HAP-1 (cell line): Measurements from ENCODE around the gene TOB1.

Experiments
- DNase-seq, 2 experiments: peaks; one replicate each; pipeline ENCODE4 v3.0.0-alpha.2; 2016 to 2020; ENCODE audit warnings: low spot score in 2 of 2
- H3K27me3 ChIP-seq: fragments of 250-450 bp; sonication (Bioruptor Pico); 2 replicates; pipeline ENCODE4 v1.5.1; 2020; ENCODE audit warnings: low read depth, mild to moderate bottlenecking, moderate library complexity
- H3K36me3 ChIP-seq: fragments of 250-450 bp; sonication (Bioruptor Pico); replicated peaks from 2 replicates; pipeline ENCODE4 v1.5.1; 2020; ENCODE audit warnings: mild to moderate bottlenecking
- H3K4me1 ChIP-seq: fragments of 250-450 bp; sonication (Bioruptor Pico); 2 replicates; pipeline ENCODE4 v1.5.1; 2020; ENCODE audit warnings: mild to moderate bottlenecking
- H3K4me3 ChIP-seq: fragments of 250-450 bp; sonication (Bioruptor Pico); 2 replicates; pipeline ENCODE4 v1.5.1; 2020; ENCODE audit warnings: mild to moderate bottlenecking, moderate library complexity
- H3K9me3 ChIP-seq: fragments of 250-450 bp; sonication (Bioruptor Pico); 2 replicates; pipeline ENCODE4 v1.5.1; 2020; ENCODE audit warnings: mild to moderate bottlenecking, moderate library complexity
- in situ Hi-C: fragments of 300-500 bp; cut with MboI; formaldehyde crosslinking; loops from 3 replicates; pipeline ENCODE4 v1.14.3; 2020; ENCODE audit warnings: low sequenced_read_pairs, inconsistent platforms, mixed read lengths

The TOB1 gene, protein sequence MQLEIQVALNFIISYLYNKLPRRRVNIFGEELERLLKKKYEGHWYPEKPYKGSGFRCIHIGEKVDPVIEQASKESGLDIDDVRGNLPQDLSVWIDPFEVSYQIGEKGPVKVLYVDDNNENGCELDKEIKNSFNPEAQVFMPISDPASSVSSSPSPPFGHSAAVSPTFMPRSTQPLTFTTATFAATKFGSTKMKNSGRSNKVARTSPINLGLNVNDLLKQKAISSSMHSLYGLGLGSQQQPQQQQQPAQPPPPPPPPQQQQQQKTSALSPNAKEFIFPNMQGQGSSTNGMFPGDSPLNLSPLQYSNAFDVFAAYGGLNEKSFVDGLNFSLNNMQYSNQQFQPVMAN

DNA sequence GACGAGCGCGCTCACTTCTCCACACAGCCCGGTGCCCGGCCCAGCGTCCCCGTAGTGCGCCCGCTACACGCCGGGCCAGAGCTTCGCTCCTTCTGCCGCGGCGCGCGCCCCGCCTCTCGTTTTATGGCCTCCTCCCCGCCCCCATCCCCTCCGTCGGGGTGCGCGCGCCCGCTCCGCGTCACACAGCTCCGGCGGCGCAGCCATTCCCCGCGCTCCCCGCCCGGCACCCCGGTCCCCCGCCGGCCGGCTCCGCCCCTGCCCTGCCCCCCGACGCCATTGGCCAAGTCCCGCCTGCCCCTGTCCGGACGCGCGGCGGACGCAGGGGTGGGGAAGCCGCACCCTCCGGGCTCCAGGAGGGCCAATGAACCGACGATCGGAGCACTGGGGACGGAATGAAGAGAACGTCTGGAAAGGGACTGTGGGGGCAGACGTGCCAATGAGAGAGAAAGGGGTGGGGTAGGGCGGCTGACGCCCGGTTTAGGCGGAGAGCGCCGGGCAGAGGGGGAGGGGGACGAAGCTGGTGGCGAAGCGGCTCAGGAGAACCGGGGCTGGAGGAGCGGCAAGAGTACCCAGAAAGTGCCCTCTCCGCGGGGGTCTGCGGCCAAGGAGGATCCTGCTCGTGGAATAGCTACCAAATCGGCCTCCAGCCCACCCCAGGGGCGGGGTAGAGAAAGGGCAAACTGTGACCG, at the start of gene TOB1:
Gene TOB1 (minus strand): TSS at position 94 of the 689 bp plus-strand sequence. CDS start 2,337 bp downstream, outside the sequence.
- H3K27me3 ChIP-seq: no peaks in the 10 kb centered on the region
- no peaks in the 10 kb centered on the region for H3K9me3 ChIP-seq
- peaks cover 15% of the 10 kb centered on the region for H3K36me3 ChIP-seq
- peak; percentile 92 to 98 for DNase-seq
- in situ Hi-C loops: loop anchor here (5.0 to 10.0 kb wide), 2 partner anchors 91 to 288 kb away; partner anchors contain the start of gene NME1
- peak within 1 kb of the TSS; percentile 70 for H3K4me3 ChIP-seq
- H3K4me1 ChIP-seq: peaks cover 23% of the 10 kb centered on the region

DNA sequence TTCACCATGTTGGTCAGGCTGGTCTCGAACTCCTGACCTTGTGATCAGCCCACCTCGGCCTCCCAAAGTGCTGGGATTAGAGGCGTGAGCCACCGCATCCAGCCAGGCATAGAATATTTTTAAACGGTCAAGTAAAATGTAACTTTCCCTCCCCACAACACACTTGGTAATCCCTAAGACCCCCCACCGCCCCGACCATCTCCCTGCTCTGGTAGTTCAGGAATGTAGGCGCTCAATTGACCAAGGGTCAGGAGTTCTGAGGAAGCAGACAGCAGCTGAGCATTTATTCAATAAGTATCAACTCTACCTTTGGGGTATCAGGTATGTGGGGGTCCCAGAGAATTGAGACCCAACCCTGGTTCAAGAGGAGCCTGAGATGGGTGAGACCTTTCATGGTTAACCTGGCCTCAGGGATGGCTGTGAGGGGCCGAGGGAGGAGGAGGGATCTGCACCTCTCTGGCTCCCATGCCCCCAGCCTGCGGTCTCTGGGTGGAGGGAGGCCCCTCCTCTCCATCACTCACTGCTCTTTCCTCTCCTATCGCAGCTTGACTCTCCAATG, 48.4 kb upstream of the TOB1 start:
- H3K9me3 ChIP-seq: no peaks in the 10 kb centered on the region
- H3K27me3 ChIP-seq: no peaks in the 10 kb centered on the region
- no peak overlapping the region for H3K4me3 ChIP-seq
- no peaks in the 10 kb centered on the region for H3K4me1 ChIP-seq
- in situ Hi-C loops: no loop called here
- H3K36me3 ChIP-seq: no peaks in the 10 kb centered on the region
- DNase-seq: no peak

DNA sequence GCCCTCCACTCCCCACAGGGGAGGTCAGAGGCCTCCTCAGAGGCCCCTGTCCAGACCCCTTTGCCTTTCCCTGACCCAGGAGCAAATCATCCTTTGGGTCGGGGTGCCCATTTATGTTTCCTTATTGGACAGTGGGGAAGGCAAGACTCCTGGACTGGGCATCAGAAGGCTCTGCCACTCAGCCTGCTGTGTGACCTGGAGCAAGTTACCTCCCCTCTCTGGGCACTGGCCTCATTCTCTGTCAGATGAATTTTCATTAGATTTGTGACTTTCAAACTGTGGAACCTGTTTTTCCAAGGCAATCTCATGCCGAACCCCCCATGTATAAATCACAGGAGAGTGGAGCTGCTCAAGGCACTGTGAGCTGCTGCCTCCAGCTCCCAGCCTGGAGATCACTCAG, 47.0 kb upstream of the TOB1 start:
- Histone ChIP-seq H3K27me3 (no peaks in the 10 kb centered on the region), H3K4me1 (no peaks in the 10 kb centered on the region), H3K36me3 (no peaks in the 10 kb centered on the region), H3K9me3 (no peaks in the 10 kb centered on the region), H3K4me3 (no peak overlapping the region)
- in situ Hi-C loops: no loop called here
- DNase-seq: no peak

DNA sequence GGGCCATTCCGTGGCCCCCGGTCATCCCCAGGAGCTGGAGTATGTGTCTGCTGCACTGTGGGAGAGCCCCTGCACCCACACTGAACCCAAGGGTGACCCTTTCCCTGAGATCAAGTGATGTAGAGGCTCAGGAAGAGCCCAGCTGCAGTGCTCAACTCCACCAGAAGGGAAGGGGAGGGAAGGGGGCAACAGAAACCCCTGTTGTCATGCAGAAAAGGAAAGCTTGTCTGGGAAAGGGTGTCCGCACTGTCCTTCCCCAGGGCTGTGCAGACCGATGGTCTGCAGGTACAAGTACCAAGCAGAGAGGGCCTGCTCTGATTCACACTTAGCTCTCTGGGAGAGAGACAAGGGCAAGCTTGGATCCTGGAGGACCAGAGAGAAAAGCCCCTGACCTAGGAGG, 45.7 kb upstream of the TOB1 start:
- no peaks in the 10 kb centered on the region for H3K36me3 ChIP-seq
- in situ Hi-C loops: no loop called here
- H3K9me3 ChIP-seq: no peaks in the 10 kb centered on the region
- no peak for DNase-seq
- no peaks in the 10 kb centered on the region for H3K27me3 ChIP-seq
- no peaks in the 10 kb centered on the region for H3K4me1 ChIP-seq
- H3K4me3 ChIP-seq: no peak overlapping the region

DNA sequence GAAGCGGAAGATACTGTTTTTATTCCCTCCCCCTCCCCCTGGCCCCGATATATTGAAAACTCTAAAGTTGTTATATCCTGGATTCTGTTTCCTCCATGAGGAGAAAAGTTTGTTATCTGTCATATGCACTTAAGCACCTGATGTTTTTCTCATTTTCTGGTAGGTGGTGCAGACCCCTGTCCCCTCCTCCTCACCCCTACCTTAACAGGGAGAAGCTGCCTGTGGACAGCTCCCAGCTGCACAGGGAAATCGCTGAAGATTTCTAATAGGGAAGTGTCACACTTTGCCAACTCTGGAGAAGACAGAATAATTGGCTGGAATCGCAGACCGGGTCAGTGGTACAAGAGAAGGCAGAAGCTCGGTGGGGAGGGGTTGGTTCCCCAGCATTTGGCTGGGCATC, 45.3 kb upstream of the TOB1 start:
- no peaks in the 10 kb centered on the region for H3K9me3 ChIP-seq
- DNase-seq: no peak
- H3K4me1 ChIP-seq: no peaks in the 10 kb centered on the region
- H3K36me3 ChIP-seq: no peaks in the 10 kb centered on the region
- H3K4me3 ChIP-seq: no peak overlapping the region
- in situ Hi-C loops: no loop called here
- no peaks in the 10 kb centered on the region for H3K27me3 ChIP-seq

DNA sequence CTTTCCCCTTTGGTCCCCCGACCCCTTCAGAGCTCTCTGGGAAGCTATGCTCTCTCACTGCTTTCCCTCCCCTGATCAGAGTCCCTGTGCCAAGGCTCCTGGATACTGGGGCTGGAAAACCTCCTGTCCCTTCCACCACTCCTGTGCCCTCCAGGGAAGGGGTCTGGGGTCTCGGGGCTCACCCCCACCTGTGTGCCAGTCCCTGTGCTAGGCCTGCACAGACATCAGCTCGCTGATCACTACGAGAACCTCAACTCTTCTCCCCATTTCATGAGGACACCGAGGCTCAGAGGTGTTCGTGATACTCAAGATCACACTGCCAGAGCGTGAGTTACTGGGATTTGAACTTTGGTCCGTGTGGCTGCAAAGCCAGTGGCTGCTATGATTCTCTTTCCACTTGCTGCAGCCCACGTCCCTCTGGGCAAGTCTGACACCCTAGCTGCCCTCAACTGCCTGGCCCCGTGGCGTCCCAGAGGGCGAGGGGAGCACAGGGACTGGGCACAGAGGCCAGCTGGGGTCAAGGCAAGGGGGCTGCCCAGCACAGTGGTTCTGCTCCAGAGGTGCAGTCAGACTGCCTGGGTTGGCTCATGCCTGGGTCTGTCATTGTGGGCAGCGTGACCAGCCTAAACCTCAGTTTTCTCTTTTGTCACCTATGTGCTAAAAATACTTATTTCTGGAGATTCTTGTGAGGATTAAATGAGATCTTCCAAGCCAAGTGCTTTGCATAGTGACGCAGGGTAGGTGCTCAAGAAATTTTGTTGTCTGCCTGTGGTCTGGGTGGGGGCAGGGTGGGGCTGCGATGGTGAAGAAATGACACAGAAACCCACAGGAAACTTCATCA, 43.8 kb upstream of the TOB1 start:
- DNase-seq: no peak
- Histone ChIP-seq H3K9me3 (no peaks in the 10 kb centered on the region), H3K36me3 (no peaks in the 10 kb centered on the region), H3K4me1 (no peaks in the 10 kb centered on the region), H3K4me3 (no peak overlapping the region), H3K27me3 (no peaks in the 10 kb centered on the region)
- in situ Hi-C loops: no loop called here

DNA sequence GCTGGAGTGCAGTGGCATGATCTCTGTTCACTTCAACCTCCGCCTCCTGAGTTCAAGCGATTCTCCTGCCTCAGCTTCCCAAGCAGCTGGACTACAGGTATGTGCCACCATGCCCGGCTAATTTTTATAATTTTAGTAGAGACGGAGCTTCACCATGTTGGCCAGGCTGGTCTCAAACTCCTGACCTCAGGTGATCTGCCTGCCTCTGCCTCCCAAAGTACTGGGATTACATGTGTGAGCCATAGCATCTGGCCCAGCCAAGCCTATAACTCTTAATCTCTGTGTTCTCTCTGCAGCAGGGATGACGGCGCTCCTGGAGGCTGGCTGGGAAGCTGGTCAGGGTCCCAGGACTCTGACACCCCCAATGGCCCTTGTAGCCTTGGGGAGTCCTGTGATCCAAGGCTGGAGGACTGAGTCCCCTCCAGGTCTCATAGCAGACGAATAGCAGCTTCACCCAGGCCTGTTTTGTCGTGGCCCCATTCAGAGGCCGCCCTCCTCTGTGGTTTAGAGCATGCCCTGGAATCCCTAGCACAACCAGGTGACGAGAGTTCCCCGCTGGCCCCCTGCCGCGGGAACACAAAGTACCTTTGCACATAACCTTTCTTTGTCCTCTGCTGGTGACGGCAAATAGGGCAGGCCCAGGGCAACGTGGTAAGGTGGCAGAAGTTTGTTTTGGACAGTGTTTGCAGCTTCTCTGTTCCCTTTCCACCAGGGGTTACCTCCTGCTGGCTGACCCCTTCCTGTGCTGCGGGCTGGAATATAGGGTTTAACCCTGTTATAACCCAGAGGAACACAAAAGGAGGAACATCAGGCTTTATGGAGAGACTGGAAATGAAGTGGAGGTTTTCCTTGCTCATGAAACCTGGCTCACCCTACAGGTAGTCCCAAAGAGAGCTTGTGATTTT, 43.0 kb upstream of the TOB1 start:
- H3K4me3 ChIP-seq: no peak overlapping the region
- H3K36me3 ChIP-seq: no peaks in the 10 kb centered on the region
- H3K27me3 ChIP-seq: no peaks in the 10 kb centered on the region
- no peaks in the 10 kb centered on the region for H3K4me1 ChIP-seq
- no peaks in the 10 kb centered on the region for H3K9me3 ChIP-seq
- in situ Hi-C loops: no loop called here
- no peak for DNase-seq

DNA sequence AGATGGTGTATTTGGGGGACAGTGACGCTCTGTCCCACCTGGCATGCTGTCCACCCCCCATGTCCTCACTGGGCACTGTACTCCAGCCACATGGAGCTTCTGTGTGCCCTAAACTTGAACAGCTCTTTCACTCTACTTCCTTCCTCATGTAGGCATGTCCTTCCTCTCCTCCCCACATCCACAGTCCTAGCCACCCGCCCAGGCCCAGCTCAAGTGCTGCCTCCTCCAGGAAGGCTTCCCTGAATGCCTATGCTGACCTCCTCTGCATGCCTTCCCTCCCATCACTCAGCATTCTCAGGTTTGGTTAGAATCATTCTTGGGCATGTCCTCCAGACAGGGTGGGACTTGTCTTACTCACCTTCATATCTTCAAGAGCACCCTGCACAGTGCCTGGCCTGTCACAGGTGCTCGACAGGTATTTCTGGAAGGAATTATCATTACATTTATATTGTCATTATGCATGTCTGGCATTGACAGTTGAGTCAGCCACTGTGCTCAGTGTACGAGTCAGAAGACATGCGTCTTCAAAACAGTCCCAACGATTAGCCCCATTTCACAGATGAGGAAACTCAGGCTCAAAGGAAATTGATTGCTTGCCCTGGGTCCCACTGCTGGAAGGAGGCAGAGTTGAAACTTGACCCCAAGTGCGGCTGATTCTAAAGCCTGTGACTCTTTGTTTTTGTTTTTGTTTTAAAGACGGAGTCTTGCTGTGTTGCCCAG, 42.1 kb upstream of the TOB1 start:
- Histone ChIP-seq H3K27me3 (no peaks in the 10 kb centered on the region), H3K4me3 (no peak overlapping the region), H3K36me3 (no peaks in the 10 kb centered on the region), H3K9me3 (no peaks in the 10 kb centered on the region), H3K4me1 (no peaks in the 10 kb centered on the region)
- DNase-seq: no peak
- in situ Hi-C loops: no loop called here

DNA sequence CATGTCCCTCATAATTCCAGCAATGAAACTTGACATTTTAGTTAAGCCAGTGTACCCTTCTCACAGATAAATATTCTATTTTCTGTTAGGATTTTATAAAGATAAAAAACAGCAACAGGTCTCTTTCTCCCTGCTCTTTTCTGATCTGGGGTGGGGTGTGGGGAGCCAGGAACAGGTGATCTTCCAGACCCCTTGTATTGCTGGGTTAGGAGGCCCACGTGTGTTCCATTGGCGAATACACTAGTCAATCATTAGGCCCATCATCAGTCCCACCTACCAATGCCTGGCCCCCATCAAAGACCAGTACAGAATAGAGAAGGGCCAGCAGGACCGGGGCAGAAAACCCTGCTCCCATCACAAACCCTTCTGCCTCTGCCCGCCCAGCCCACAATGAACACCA, 40.3 kb upstream of the TOB1 start:
- in situ Hi-C loops: no loop called here
- Histone ChIP-seq H3K27me3 (no peaks in the 10 kb centered on the region), H3K36me3 (no peaks in the 10 kb centered on the region), H3K4me3 (no peak overlapping the region), H3K4me1 (peaks cover 6% of the 10 kb centered on the region), H3K9me3 (no peaks in the 10 kb centered on the region)
- no peak for DNase-seq

DNA sequence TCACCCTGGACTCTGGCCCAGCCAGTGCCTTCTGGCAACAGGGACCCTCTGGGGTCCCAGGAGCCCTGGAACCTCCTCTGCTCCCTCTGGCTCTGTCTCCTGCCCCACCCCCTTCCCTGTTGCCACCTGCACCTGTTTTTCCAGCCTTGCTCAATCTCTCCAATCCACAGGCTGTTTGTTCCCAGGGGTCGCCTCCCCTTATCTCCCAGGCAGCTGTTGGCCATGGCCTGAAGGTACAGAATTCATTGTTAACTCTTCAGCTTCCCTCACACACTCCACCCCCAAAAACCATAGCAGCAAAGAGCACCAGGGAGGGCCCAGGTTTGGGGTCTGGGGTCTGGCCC, 39.3 kb upstream of the TOB1 start:
- DNase-seq: no peak
- no peak overlapping the region for H3K4me3 ChIP-seq
- no peaks in the 10 kb centered on the region for H3K27me3 ChIP-seq
- peaks cover 6% of the 10 kb centered on the region for H3K4me1 ChIP-seq
- in situ Hi-C loops: no loop called here
- no peaks in the 10 kb centered on the region for H3K9me3 ChIP-seq
- H3K36me3 ChIP-seq: no peaks in the 10 kb centered on the region

DNA sequence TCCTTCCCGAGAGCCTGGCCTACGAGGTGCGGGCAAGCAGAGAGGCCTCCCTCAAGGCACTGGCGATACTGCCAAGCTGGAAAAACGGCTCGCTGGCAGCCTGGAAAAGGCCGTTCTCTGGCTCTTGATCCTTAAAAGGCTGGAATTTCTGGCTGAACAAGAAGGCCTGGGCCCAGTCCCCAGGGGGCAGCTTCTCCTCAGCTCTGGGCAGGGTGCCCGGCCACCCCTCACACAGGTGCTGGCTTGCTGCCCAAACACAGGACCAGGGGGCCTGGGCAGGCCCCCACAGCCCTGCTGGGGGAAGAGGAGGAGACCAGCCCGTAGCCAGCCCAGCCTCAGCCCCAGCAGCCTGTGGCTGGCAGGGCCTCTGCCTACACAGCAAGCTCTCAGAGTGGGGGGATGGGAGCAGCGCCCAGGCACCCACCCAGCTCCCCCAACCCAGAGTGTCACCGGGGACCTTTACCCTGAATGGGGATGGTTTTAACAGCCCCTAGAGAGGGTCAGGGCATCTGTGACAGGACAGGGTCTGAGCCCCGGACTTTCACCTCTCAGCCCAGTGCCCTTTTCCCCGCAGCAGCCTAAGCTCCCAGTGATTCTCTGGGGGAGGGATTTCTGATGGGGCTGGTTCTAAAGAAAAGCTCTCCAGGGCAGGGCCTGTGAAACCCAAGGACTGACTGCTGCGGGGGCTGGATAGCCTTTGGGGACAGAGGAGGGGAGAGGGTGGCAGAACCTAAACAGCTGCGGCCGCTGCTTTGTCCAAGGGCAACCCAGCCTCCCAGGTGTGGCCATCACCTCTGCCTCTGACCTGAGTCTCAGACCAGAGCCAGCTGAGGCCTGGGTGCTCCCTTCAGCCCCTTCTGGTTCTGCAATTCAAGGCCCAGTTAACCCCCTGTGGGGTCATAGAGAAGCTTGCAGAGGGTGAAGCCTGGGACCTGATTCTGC, 38.6 kb upstream of the TOB1 start:
- no peak overlapping the region for H3K4me3 ChIP-seq
- in situ Hi-C loops: no loop called here
- no peaks in the 10 kb centered on the region for H3K9me3 ChIP-seq
- peaks cover 6% of the 10 kb centered on the region for H3K4me1 ChIP-seq
- no peak for DNase-seq
- no peaks in the 10 kb centered on the region for H3K36me3 ChIP-seq
- H3K27me3 ChIP-seq: no peaks in the 10 kb centered on the region
